WTC11 (cell line): ENCODE results near the gene CD79B. TPM values are rescaled to one million over a fixed set of nuclear protein-coding genes. Genes with fewer than 3 reads are reported as not detected.
A peak's percentile ranks its signal among the peaks of the same experiment; 100 is the strongest.
"Not testable (repeated sequence)": the region's sequence is repeated elsewhere in the genome, so short reads cannot be mapped to it uniquely, and the experiment has no call there.

Experiments used
- ATAC-seq: fragments of 200-7000 bp; cut with Tn5 transposase; 2 replicates; pipeline ENCODE4 v1.10.0; 2021; ENCODE audit warnings: mild to moderate bottlenecking, moderate library complexity
- CTCF ChIA-PET: fragments of 300-600 bp; sonication (Branson Sonifier 250); formaldehyde crosslinking; loops from one replicate; lab custom pipeline; 2021; ENCODE audit warnings: antibody characterized with exemption; lab: Charles Lee
- POLR2A ChIA-PET: fragments of 350-600 bp; sonication (Branson Sonifier 250); formaldehyde crosslinking; loops from one replicate; lab custom pipeline; 2021; ENCODE audit warnings: antibody characterized with exemption; lab: Charles Lee
- DNase-seq: peaks from one replicate; pipeline ENCODE4 v3.0.0; 2021; ENCODE audit warnings: low spot score
- H3K27ac Mint-ChIP-seq: 2 replicates; pipeline ENCODE4 v1.8.0; 2021; ENCODE audit warnings: mixed read lengths
- H3K27me3 Mint-ChIP-seq: 2 replicates; pipeline ENCODE4 v1.8.0; 2021; ENCODE audit warnings: low read depth, mild to moderate bottlenecking, moderate library complexity, mixed read lengths
- H3K36me3 Mint-ChIP-seq: 2 replicates; pipeline ENCODE4 v1.8.0; 2021; ENCODE audit warnings: mixed read lengths
- H3K4me1 Mint-ChIP-seq: 2 replicates; pipeline ENCODE4 v1.8.0; 2022; ENCODE audit warnings: mixed read lengths
- H3K4me3 Mint-ChIP-seq: 2 replicates; pipeline ENCODE4 v1.8.0; 2021; ENCODE audit warnings: mild to moderate bottlenecking, moderate library complexity, mixed read lengths
- H3K9me3 Mint-ChIP-seq: 2 replicates; pipeline ENCODE4 v1.8.0; 2021; ENCODE audit warnings: mixed read lengths
- CBFB ChIP-seq: sonication (generic); formaldehyde crosslinking; IDR thresholded peaks from 2 replicates; pipeline ENCODE4 v1.8.1; 2022; ENCODE audit warnings: mild to moderate bottlenecking, low read depth, missing genetic modification reagents
- ETV6 ChIP-seq: sonication (generic); formaldehyde crosslinking; IDR thresholded peaks from 2 replicates; pipeline ENCODE4 v1.8.1; 2022; ENCODE audit warnings: mild to moderate bottlenecking, missing genetic modification reagents
- JAZF1 ChIP-seq: fragments of 250-450 bp; sonication (Bioruptor Pico); IDR thresholded peaks from 2 replicates; pipeline ENCODE4 v1.9.0; 2021; ENCODE audit warnings: moderate library complexity, mild to moderate bottlenecking, inconsistent platforms
- NFYB ChIP-seq: sonication (generic); formaldehyde crosslinking; conservative IDR thresholded peaks from 2 replicates; pipeline ENCODE4 v1.8.0; 2022; ENCODE audit warnings: low read depth, missing genetic modification reagents
- TEAD4 ChIP-seq: sonication (generic); formaldehyde crosslinking; IDR thresholded peaks from 2 replicates; pipeline ENCODE4 v1.8.0; 2022; ENCODE audit warnings: mild to moderate bottlenecking, missing genetic modification reagents
- ZNF121 ChIP-seq: sonication (generic); formaldehyde crosslinking; IDR thresholded peaks from 2 replicates; pipeline ENCODE4 v1.8.0; 2023; ENCODE audit warnings: missing genetic modification reagents
- total RNA-seq: library from RNA; stranded (reverse); gene quantifications from 3 replicates; pipeline ENCODE4 v1.2.3, GENCODE V29; 2021
- TF ChIP-seq, protein P1 (sequence below): sonication (generic); formaldehyde crosslinking; IDR thresholded peaks from 2 replicates; pipeline ENCODE4 v1.8.1; 2023; ENCODE audit warnings: mild to moderate bottlenecking, missing genetic modification reagents
- TF ChIP-seq, protein P2 (sequence below): fragments of 250-450 bp; sonication (Bioruptor Pico); IDR thresholded peaks from 2 replicates; pipeline ENCODE4 v1.9.0; 2021; ENCODE audit warnings: mild to moderate bottlenecking
- TF ChIP-seq, protein P3 (sequence below): fragments of 250-450 bp; sonication (Bioruptor Pico); IDR thresholded peaks from 2 replicates; pipeline ENCODE4 v1.9.0; 2021; ENCODE audit warnings: mild to moderate bottlenecking, borderline replicate concordance
- TF ChIP-seq, protein P4 (sequence below): fragments of 250-450 bp; sonication (Bioruptor Pico); IDR thresholded peaks from 2 replicates; pipeline ENCODE4 v1.8.0; 2021; ENCODE audit warnings: mild to moderate bottlenecking
- TF ChIP-seq, protein P5 (sequence below): sonication (generic); formaldehyde crosslinking; IDR thresholded peaks from 2 replicates; pipeline ENCODE4 v1.8.0; 2023; ENCODE audit warnings: missing genetic modification reagents, mild to moderate bottlenecking, borderline replicate concordance
- TF ChIP-seq, protein P6 (sequence below): sonication (generic); formaldehyde crosslinking; IDR thresholded peaks from 2 replicates; pipeline ENCODE4 v1.8.0; 2022; ENCODE audit warnings: mild to moderate bottlenecking, missing genetic modification reagents
- TF ChIP-seq, protein P7 (sequence below): sonication (generic); formaldehyde crosslinking; IDR thresholded peaks from 2 replicates; pipeline ENCODE4 v1.8.1; 2022; ENCODE audit warnings: low read depth, mild to moderate bottlenecking, moderate library complexity, missing genetic modification reagents, borderline replicate concordance

Gene CD79B
- total RNA-seq, 1 experiment from 2014 or later: 3.0 TPM

DNA sequence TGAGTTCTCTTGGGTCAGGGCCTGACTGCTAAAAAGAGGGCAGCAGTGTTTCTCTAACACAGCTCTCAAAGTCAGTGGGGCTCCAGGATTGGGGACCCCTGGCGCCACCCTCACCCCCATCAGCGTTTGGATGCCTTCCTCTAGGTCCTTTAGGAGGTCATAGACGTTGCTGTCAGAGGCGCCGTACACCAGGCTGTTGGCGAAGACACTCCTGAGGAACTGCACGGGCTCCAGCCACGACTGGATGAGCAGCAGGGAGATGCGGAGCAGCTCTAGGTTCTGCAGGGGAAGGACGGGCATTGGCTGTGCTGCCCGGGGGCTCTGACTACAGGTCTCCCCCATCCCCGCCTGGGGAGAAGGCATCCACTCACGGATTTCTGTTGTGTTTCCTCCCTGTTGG lies 14.5 kb downstream of the CD79B start (continued):
- TF ChIP-seq, protein P1, sequence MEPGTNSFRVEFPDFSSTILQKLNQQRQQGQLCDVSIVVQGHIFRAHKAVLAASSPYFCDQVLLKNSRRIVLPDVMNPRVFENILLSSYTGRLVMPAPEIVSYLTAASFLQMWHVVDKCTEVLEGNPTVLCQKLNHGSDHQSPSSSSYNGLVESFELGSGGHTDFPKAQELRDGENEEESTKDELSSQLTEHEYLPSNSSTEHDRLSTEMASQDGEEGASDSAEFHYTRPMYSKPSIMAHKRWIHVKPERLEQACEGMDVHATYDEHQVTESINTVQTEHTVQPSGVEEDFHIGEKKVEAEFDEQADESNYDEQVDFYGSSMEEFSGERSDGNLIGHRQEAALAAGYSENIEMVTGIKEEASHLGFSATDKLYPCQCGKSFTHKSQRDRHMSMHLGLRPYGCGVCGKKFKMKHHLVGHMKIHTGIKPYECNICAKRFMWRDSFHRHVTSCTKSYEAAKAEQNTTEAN (CRISPR knock-in tag): no peak
- TF ChIP-seq, protein P2, sequence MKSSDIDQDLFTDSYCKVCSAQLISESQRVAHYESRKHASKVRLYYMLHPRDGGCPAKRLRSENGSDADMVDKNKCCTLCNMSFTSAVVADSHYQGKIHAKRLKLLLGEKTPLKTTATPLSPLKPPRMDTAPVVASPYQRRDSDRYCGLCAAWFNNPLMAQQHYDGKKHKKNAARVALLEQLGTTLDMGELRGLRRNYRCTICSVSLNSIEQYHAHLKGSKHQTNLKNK (CRISPR knock-in tag): no peak

DNA sequence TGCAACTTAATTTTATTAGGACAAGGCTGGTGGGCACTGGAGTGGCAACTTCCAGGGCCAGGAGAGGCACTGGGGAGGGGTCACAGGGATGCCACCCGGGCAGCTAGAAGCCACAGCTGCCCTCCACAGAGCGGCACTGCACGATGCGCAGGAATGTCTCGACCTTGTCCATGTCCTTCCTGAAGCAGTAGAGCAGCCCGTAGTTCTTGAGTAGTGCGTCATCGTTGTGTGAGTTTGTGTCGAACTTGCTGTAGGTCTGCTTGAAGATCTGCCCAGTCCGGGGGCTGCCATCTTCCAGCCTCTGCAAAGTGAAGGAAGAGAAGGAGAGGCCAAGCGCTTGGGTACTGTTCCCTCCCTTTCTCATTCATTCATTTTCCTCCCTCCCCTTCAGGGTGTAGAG lies 14.9 kb downstream of the CD79B start:
- H3K27ac Mint-ChIP-seq, H3K27me3 Mint-ChIP-seq, POLR2A ChIA-PET, H3K9me3 Mint-ChIP-seq, DNase-seq, H3K4me3 Mint-ChIP-seq, ATAC-seq, H3K36me3 Mint-ChIP-seq: not testable (repeated sequence)
- H3K4me1 Mint-ChIP-seq: peaks cover 16% of the 10 kb centered on the region
- CTCF ChIA-PET: interaction anchor here (1.2 to 4.5 kb wide), 16 partner anchors 10 to 217 kb away, joined by 3 to 170 read pairs (median 45); partner anchors contain the start of genes CD79B, CSH2, ICAM2 and PRR29

DNA sequence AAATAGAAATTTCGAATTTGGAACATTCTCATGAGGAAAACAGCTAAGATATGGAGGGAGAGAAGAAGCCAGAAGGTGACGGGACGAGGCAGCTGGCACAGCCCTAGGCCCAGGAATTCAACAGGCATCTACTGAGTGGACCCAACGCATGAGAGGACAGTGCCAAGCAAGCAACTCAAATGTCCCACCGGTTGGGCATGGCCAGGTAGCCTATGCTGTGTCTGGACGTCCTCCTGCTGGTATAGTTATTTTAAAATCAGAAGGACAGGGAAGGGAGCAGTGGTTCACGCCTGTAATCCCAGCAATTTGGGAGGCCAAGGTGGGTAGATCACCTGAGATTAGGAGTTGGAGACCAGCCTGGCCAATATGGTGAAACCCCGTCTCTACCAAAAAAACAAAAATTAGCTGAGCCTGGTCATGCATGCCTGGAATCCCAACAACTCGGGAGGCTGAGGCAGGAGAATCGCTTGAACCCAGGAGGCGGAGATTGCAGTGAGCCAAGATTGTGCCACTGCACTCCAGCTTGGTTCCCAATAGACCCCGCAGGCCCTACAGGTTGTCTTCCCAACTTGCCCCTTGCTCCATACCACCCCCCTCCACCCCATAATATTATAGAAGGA lies 15.5 kb downstream of the CD79B start:
- H3K9me3 Mint-ChIP-seq: no peaks in the 10 kb centered on the region
- ChIA-PET POLR2A (no interaction called here), CTCF (no interaction called here)
- H3K27me3 Mint-ChIP-seq: peaks cover 3% of the 10 kb centered on the region; the same call in 1 of the 2 replicates
- no peak overlapping the region for H3K4me3 Mint-ChIP-seq
- H3K36me3 Mint-ChIP-seq: no peaks in the 10 kb centered on the region
- TF ChIP-seq, protein P2 (CRISPR knock-in tag): no peak
- TF ChIP-seq, protein P3, sequence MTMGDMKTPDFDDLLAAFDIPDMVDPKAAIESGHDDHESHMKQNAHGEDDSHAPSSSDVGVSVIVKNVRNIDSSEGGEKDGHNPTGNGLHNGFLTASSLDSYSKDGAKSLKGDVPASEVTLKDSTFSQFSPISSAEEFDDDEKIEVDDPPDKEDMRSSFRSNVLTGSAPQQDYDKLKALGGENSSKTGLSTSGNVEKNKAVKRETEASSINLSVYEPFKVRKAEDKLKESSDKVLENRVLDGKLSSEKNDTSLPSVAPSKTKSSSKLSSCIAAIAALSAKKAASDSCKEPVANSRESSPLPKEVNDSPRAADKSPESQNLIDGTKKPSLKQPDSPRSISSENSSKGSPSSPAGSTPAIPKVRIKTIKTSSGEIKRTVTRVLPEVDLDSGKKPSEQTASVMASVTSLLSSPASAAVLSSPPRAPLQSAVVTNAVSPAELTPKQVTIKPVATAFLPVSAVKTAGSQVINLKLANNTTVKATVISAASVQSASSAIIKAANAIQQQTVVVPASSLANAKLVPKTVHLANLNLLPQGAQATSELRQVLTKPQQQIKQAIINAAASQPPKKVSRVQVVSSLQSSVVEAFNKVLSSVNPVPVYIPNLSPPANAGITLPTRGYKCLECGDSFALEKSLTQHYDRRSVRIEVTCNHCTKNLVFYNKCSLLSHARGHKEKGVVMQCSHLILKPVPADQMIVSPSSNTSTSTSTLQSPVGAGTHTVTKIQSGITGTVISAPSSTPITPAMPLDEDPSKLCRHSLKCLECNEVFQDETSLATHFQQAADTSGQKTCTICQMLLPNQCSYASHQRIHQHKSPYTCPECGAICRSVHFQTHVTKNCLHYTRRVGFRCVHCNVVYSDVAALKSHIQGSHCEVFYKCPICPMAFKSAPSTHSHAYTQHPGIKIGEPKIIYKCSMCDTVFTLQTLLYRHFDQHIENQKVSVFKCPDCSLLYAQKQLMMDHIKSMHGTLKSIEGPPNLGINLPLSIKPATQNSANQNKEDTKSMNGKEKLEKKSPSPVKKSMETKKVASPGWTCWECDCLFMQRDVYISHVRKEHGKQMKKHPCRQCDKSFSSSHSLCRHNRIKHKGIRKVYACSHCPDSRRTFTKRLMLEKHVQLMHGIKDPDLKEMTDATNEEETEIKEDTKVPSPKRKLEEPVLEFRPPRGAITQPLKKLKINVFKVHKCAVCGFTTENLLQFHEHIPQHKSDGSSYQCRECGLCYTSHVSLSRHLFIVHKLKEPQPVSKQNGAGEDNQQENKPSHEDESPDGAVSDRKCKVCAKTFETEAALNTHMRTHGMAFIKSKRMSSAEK (CRISPR knock-in tag): no peak
- TF ChIP-seq, protein P4, sequence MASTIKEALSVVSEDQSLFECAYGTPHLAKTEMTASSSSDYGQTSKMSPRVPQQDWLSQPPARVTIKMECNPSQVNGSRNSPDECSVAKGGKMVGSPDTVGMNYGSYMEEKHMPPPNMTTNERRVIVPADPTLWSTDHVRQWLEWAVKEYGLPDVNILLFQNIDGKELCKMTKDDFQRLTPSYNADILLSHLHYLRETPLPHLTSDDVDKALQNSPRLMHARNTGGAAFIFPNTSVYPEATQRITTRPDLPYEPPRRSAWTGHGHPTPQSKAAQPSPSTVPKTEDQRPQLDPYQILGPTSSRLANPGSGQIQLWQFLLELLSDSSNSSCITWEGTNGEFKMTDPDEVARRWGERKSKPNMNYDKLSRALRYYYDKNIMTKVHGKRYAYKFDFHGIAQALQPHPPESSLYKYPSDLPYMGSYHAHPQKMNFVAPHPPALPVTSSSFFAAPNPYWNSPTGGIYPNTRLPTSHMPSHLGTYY (CRISPR knock-in tag): no peak
- TF ChIP-seq ETV6 (CRISPR knock-in tag): no peak
- TF ChIP-seq, protein P5, sequence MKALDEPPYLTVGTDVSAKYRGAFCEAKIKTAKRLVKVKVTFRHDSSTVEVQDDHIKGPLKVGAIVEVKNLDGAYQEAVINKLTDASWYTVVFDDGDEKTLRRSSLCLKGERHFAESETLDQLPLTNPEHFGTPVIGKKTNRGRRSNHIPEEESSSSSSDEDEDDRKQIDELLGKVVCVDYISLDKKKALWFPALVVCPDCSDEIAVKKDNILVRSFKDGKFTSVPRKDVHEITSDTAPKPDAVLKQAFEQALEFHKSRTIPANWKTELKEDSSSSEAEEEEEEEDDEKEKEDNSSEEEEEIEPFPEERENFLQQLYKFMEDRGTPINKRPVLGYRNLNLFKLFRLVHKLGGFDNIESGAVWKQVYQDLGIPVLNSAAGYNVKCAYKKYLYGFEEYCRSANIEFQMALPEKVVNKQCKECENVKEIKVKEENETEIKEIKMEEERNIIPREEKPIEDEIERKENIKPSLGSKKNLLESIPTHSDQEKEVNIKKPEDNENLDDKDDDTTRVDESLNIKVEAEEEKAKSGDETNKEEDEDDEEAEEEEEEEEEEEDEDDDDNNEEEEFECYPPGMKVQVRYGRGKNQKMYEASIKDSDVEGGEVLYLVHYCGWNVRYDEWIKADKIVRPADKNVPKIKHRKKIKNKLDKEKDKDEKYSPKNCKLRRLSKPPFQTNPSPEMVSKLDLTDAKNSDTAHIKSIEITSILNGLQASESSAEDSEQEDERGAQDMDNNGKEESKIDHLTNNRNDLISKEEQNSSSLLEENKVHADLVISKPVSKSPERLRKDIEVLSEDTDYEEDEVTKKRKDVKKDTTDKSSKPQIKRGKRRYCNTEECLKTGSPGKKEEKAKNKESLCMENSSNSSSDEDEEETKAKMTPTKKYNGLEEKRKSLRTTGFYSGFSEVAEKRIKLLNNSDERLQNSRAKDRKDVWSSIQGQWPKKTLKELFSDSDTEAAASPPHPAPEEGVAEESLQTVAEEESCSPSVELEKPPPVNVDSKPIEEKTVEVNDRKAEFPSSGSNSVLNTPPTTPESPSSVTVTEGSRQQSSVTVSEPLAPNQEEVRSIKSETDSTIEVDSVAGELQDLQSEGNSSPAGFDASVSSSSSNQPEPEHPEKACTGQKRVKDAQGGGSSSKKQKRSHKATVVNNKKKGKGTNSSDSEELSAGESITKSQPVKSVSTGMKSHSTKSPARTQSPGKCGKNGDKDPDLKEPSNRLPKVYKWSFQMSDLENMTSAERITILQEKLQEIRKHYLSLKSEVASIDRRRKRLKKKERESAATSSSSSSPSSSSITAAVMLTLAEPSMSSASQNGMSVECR: no peak
- TF ChIP-seq ZNF121: no peak
- no peak for TF ChIP-seq CBFB (CRISPR knock-in tag)
- TF ChIP-seq, protein P6, sequence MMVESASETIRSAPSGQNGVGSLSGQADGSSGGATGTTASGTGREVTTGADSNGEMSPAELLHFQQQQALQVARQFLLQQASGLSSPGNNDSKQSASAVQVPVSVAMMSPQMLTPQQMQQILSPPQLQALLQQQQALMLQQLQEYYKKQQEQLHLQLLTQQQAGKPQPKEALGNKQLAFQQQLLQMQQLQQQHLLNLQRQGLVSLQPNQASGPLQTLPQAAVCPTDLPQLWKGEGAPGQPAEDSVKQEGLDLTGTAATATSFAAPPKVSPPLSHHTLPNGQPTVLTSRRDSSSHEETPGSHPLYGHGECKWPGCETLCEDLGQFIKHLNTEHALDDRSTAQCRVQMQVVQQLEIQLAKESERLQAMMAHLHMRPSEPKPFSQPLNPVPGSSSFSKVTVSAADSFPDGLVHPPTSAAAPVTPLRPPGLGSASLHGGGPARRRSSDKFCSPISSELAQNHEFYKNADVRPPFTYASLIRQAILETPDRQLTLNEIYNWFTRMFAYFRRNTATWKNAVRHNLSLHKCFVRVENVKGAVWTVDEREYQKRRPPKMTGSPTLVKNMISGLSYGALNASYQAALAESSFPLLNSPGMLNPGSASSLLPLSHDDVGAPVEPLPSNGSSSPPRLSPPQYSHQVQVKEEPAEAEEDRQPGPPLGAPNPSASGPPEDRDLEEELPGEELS (CRISPR knock-in tag): no peak
- no peak for TF ChIP-seq TEAD4 (CRISPR knock-in tag)
- TF ChIP-seq JAZF1: no peak
- no peak for TF ChIP-seq NFYB (CRISPR knock-in tag)
- TF ChIP-seq, protein P7, sequence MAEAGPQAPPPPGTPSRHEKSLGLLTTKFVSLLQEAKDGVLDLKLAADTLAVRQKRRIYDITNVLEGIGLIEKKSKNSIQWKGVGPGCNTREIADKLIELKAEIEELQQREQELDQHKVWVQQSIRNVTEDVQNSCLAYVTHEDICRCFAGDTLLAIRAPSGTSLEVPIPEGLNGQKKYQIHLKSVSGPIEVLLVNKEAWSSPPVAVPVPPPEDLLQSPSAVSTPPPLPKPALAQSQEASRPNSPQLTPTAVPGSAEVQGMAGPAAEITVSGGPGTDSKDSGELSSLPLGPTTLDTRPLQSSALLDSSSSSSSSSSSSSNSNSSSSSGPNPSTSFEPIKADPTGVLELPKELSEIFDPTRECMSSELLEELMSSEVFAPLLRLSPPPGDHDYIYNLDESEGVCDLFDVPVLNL (CRISPR knock-in tag): no peak
- TF ChIP-seq, all 79 proteins: peak for 0
- DNase-seq (peak; percentile 3), ATAC-seq (no peak)
- no peak overlapping the region for H3K27ac Mint-ChIP-seq
- H3K4me1 Mint-ChIP-seq: peaks cover 16% of the 10 kb centered on the region

DNA sequence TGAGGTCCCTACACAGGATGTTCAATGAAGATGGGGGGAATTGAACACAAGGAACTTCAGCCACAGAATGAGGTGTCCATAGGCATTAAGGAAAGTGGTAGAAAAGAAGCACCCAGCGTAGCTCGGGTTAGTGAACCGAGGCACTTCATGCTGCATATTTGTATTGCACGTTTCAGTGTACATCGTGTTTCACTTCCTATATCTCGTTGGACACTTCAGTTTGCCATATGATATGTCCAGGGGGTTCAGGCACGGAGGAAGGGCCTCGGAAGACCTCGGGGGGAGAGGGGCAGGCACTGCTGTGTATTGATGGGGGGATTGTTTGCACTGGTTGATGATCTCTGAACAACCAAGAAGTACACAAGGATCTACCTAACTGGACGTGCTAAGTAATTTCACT lies 16.4 kb downstream of the CD79B start:
- POLR2A ChIA-PET, H3K4me3 Mint-ChIP-seq, ATAC-seq, DNase-seq, H3K27me3 Mint-ChIP-seq, H3K27ac Mint-ChIP-seq, H3K9me3 Mint-ChIP-seq, H3K36me3 Mint-ChIP-seq: not testable (repeated sequence)
- CTCF ChIA-PET: interaction anchor here (1.2 kb wide), 1 partner anchor 101 kb away, joined by 3 read pairs; no protein-coding TSS in a partner anchor
- H3K4me1 Mint-ChIP-seq: peaks cover 21% of the 10 kb centered on the region
